GM19455 (cell line): ENCODE data around the gene CHST11.

Experiments
- ATAC-seq: cut with Tn5 transposase; IDR thresholded peaks from one replicate; pipeline ENCODE4 v1.9.1; 2021; ENCODE audit not compliant: unreplicated experiment

CHST11 gene

DNA sequence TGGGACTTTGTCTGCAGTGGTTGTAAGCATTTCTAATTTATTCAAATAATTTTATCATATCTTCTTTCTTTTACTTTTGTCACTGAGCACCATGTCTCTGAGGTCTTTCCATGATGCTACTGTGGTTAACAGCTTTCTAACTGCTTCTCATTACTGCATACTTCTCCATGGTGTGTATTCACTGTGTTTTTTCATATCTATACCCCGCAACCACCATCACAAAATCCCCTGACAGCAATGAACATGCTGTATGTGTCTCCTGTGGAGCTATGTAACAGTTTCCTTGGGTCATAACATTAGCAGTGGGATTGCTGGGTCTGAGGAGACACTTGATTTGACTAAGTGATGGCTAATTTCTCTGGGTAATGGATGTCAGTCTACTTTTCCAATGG lies 29.2 kb upstream of the CHST11 start:
- ATAC-seq = no peak

- no peak for ATAC-seq
Observed at GRCh38 chr12:104433061-104433460, 23.7 kb upstream of the CHST11 start.

DNA sequence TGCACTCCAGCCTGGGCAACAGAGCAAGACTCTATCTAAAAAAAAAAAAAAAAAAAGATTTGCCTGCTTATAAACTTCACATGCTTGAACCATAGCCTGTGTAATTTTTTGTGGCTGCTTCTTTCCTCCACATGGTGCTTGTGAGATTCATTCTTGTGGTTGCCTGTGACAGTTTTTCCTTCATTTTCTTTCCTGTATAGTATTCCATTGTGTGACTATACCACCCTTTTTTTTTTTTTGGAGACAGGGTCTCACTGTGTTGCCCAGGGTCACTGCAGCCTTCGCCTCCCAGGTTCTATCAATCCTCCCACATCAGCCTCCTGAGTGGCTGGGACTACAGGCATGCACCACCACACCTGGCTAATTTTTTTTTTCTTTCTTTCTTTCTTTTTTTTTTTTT lies 22.6 kb upstream of the CHST11 start:
- no peak for ATAC-seq

DNA sequence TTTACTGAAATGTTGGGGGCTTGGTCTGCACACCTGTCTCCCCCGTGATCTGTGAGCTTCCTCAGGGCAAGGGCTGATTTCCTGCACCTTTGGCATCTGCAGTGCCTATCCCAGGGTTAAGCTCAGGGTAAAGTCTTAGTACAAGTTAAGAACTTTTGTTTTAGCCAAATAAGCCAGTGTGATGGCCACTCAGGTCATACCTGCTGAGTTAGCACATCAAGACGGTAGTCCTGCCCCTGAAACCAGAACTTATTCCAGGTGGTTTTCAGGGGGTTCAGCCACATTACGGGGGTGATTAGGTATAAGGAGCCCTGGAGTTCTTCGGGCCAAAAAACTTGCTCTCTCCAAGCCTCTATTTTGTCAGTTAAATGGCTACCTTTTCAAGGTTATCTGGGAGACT lies 21.6 kb upstream of the CHST11 start:
- ATAC-seq = no peak

GRCh38 chr12:104435765-104436164 lies 21.0 kb upstream of the CHST11 start:
- ATAC-seq = no peak

DNA sequence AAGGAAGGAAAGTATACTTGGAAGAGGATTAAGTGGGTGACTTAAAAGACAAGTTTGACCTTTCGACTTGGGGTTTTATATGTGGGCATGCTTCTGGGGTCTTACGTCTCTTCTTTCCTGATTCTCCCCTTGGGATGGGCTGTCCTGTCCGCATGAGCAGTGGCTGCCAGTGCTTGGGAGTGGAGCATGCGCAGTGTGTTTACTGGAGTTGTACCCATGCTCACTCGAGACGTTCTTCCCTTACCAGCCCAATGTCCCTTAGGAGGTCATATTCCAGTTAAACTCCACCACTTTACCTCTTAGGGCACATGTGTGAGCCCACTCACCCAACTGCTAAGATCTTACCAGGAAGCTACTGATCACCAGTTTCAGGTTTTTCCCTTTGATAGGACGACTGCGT lies 20.0 kb upstream of the CHST11 start:
- no peak for ATAC-seq

DNA sequence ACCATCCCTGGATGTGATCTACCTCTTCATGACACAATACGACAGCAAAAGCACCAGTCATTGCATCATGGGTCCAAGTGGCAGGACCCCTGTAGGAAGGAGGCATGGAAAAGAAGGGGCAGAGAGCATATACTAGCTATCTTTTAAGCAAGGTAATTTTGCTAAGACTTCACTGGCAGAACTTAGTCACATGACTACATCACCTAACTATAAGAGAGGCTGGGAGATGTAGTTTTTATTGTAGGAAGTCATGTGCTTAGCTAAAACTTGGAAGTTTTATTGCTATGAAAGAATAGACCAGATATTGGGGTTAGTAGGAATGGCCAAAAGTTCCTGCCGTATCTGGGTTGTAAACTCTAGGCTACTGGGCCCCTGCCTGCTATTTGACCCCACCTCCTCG lies 18.6 kb upstream of the CHST11 start:
- no peak for ATAC-seq

DNA sequence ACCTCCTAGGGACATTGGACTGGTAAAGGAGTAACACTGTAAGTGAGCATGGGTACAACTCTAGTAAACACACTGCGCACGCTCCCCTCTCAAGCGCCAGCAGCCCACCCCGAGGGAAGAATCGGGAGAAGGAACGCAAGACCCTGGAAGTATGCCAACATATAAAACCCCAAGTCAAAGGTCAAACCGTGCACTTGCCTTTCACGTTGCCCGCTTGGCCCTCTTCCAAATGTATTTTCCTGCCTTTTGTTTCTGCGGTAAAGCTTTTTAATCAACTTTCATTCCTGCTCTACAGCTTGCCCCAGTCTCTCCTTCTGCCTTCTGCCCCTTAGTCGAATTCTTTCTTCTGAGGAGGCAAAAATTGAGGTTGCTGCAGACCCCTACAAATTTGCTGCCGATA lies 17.6 kb upstream of the CHST11 start:
- ATAC-seq = no peak

- ATAC-seq = no peak
Observed at GRCh38 chr12:104443008-104443407, 13.7 kb upstream of the CHST11 start.

DNA sequence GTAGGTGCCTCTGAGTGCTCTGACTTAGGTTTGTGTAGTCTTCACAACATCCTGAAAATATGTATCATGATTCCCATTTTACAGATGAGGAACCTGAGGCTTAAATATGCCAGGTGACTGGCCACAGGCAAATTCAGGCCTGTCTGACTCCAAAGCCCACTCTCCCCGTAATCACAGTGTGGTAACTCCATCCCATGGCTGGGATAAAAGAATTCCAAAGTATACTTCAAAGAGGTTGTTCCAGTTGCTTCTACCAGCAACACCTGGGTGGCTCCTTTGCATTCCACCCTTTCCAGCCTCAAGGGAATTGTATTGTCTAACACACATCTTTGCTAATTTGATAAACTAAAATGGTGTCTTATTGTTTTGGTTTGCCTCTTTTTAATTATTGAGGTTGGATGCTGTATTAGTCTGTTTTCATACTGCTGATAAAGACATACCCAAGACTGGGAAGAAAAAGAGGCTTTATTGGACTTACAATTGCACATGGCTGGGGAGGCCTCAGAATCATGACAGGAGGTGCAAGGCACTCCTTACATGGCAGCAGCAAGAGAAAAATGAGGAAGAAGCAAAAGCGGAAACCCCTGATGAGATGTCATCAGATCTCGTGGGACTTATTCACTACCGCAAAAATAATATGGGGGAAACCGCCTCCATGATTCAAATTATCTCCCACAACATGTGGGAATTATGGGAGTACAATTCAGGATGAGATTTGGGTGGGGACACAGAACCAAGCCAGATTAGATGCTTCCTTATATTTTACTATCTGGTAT lies 9.9 kb upstream of the CHST11 start:
- ATAC-seq = no peak

DNA sequence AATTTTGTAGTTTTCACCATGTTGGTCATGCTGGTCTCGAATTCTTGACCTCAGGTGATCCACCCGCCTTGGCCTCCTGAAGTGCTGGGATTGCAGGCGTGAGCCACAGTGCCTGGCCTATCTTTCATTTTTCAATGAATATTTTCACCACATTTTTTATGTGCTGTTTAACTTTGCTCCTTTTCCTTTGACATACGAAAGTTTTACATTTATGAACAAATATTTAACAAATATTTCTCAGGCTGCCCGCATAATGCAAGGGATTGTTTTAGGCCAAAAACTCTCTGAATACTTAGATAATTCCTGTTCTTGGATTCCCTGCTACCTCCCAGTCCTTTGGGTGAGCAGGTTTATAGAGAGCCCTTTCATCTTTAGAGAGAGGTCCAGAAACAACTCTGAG lies 8.7 kb upstream of the CHST11 start:
- ATAC-seq = no peak

GRCh38 chr12:104448451-104448850 lies 8.3 kb upstream of the CHST11 start:
- ATAC-seq = no peak

- ATAC-seq = no peak
Observed at GRCh38 chr12:104450700-104451099, 6.0 kb upstream of the CHST11 start.

- ATAC-seq = no peak
Observed at GRCh38 chr12:104452087-104452486, 4.7 kb upstream of the CHST11 start.

DNA sequence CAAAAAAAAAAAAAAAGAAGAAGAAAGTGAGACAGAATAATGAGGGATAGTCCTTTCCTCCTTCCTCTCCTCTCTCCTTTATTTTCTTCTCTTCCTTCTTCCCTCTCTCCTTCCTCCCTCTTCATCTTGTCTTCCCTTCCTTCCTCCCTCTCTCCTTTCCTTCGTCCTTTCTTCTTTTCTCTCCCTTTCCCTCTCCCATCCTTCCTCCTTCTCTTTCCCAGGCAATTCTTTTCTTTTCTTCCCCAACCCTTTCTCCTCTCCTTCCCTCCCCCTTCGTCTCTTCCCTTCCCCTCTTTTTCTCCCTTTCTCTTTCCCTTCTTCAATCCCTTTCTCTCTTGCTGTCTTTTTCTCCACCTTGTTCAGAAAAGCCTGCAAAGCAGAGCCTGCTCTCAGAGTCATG lies 3.6 kb upstream of the CHST11 start:
- no peak for ATAC-seq

DNA sequence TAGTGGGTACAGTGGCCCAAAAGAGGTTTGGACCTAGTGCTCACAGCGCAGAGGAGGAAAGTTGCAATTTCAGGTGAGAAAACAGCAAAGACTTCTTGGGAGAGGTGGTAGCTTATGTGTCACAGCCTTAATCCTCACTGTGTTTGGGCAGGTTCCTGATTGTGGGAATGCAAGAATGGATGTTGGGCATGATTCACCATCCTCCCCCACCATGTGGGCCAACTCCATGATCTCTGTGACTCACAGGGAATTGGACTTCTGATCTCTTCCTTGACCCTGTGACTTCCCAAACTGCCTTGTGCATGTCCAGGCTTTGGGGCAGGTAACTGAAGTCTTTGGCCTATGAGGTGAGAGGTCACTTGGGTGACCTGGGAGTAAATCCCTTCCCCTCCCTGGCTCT lies 1.8 kb upstream of the CHST11 start:
- no peak for ATAC-seq

- no peak for ATAC-seq
Observed at GRCh38 chr12:104455578-104456416, 951 bp upstream of the CHST11 start.

- peak; percentile 40 for ATAC-seq
Observed at GRCh38 chr12:104456950-104457745, 400 bp downstream of the CHST11 start.

- peak; percentile 22 for ATAC-seq
Observed at GRCh38 chr12:104457746-104458693, 1.3 kb downstream of the CHST11 start.

- ATAC-seq = no peak
Observed at GRCh38 chr12:104458694-104459367, 2.1 kb downstream of the CHST11 start.
